ENCODE results near the gene KAZN.

Gene KAZN

GRCh38 chr1:14739082-14739832 is 140.8 kb downstream of the KAZN start:
- DNase-seq (ENCODE audit: low read depth in 3 of 3, low spot score in 1 of 3), result no peak

- DNase-seq (ENCODE audit: low read depth in 3 of 3, low spot score in 1 of 3), result no peak
Measured at GRCh38 chr1:14740016-14740415, 141.5 kb downstream of the KAZN start.

DNA sequence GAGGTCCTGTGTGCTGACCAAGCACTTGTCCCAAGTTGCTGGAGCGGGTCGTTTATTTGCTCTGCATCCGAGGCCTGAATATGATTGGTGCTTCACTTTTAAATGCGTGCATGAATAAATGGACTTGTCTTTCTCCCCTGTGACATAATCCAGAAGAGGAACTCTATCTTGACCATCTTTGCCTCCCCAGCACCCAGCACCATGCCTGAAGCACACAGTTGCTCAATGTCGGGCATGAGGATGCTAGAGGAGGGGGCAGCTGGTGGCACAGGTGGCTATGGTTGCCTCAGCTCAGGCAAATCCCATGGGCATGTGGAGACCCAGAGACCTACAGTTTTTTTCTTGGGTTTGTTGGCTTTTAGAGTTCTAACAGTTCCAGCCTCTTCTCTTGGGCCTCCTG is 142.6 kb downstream of the KAZN start:
- DNase-seq (ENCODE audit: low read depth in 3 of 3, low spot score in 1 of 3), result no peak

- DNase-seq (ENCODE audit: low read depth in 3 of 3, low spot score in 1 of 3), result no peak
Measured at GRCh38 chr1:14741532-14741931, 143.0 kb downstream of the KAZN start.

- DNase-seq (ENCODE audit: low read depth in 3 of 3, low spot score in 1 of 3), result no peak
Measured at GRCh38 chr1:14742181-14742980, 143.9 kb downstream of the KAZN start.

DNA sequence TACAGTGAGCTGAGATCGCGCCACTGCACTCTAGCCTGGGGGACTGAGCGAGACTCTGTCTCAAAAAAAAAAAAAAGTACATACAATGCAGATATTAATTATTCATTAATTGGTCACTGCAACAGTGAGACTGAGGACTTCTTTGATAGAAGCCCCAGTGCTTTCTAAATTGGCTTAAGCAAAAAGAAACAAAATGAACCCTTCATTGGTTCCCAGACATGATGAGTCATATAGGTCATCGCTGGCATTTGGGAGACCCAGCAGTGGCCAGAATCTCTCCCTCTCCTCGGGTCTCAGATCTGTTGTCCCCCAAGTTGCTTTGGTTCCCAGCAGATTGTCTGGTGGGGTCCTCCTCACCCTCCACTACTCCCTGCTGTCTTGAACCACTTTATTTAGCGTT is 144.9 kb downstream of the KAZN start:
- DNase-seq (ENCODE audit: low read depth in 3 of 3, low spot score in 1 of 3), result no peak

- no peak for DNase-seq (ENCODE audit: low read depth in 3 of 3, low spot score in 1 of 3)
Measured at GRCh38 chr1:14745001-14745720, 146.7 kb downstream of the KAZN start.

DNA sequence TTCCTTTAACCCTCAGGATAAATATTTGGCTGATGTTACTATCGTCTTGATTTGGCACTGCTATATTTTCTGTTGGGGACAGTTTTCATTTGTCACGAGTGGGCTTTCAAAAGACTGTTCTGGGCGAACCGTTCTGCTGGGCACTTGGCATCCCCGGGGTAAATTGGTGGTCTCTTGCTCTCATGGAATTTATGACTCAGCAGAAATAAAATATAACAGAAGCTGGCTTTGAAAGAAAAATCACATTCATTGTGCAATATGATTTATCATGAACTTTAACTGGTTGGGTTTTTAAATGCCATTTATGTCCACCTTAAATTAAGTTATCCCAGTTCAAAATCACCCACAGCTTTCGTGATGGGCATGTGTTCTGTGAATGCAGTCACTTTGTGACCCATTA is 147.3 kb downstream of the KAZN start:
- no peak for DNase-seq (ENCODE audit: low read depth in 3 of 3, low spot score in 1 of 3)

DNA sequence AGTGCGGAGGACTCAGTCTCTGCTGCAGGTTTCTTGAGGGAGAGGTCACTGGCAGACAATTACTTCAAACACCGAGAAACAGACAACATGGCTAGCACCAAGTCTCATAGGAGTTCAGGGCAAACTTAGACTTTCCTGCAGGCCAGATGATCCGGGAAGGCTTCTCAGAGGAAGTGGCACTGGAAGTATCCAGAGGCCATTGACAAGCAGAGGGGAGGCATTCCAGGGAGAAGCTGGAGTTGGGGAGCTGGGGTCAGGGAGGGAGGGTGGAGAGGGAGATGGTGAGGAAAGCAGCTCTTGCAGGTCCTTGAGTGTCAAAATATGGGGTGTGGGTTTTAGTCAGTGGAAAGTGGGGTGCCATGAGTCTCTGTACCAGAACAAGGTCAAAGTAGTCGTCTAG is 147.9 kb downstream of the KAZN start:
- no peak for DNase-seq (ENCODE audit: low read depth in 3 of 3, low spot score in 1 of 3)

DNA sequence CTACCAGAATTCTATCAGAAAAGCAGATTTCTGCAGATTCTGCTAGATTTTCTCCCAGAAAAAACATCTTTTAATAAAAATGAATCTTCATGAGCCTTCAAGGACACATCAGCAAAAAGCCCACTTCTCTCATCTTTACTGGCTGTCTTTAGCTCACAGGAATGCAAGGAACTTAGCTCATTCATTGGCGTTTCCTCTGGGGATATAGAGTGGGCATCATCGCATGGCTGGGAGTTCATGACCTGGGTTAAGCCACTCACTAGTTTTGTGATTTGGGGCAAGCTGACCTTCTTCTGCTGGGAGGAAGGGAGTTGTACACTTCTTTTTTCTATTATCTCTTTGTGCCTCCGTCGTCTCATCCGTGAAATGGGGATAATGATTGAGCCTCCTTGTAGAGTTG is 149.7 kb downstream of the KAZN start:
- DNase-seq (ENCODE audit: low read depth in 3 of 3, low spot score in 1 of 3), result no peak

DNA sequence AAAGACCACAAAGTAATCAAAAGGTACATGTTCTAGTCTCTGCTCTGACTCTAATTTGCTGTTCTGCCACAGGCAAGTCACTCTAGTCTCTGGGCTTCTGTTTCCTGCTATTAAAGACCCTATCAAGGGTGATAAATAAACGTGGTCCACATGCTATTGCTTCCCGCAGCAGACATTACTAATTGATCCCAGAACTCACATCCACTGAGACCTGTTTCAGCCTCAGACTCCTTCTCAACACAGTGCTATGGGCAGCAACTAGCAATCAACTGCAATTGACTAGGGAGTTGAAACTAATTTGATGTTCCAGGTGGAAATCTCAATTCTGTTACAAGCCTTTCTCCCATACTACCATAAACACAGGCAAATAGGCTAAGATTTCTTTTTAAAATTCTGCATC is 150.5 kb downstream of the KAZN start:
- DNase-seq (ENCODE audit: low read depth in 3 of 3, low spot score in 1 of 3), result no peak

DNA sequence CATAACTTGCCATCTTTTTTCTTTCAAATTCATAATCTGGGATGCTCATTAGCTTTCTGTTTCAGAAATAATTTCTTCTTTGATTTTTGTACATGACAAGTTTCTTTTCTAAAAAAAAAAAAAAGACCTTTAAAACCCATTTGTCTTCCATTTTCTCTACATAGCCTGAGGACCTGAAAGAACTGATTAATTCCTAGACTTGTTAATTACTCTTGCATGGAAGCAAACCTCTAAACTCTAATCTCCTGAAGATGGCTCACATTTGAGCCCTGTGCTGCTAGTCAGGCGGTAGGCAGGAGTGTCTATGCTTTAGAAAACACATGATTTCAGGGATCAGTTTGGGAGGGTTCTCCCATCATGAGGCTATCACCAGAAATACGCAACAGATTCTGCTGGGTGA is 152.0 kb downstream of the KAZN start:
- no peak for DNase-seq (ENCODE audit: low read depth in 3 of 3, low spot score in 1 of 3)

GRCh38 chr1:14755518-14756252 is 157.2 kb downstream of the KAZN start:
- DNase-seq (ENCODE audit: low read depth in 3 of 3, low spot score in 1 of 3), result no peak

DNA sequence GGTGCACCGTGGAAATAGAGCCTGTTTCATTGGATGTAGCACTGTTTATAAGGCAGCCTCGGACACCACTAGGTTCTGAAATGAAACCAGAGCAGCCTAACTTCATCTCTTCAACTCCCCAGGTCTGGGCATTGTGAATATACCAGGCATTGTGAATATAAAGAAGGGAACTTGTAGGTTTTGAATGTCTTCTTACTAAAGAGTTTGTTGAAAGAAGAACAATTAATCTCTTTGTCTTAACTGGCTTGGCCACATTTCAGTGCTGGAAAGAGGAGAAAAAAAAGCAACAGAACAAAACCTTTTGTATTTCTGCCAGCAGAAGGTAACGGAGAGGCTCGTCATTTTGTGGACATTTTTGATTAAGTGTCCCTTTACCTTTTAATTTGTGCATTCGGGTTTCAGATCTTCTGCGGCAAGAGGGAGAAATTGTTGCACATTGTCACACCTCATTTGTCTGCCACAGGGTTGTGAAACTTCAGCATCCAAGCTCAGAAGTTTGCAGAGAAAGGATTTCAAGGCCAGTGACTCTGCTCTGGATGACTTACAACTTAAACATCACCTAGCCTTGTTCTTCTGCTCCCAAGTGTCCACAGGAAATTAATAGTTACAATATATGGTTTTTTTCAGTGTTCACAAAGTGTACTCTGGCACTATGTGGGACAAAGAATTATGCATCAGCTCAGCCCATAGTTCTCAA is 158.3 kb downstream of the KAZN start:
- DNase-seq (ENCODE audit: low read depth in 3 of 3, low spot score in 1 of 3), result no peak

- DNase-seq (ENCODE audit: low read depth in 3 of 3, low spot score in 1 of 3), result no peak
Measured at GRCh38 chr1:14757286-14757625, 158.8 kb downstream of the KAZN start.

- no peak for DNase-seq (ENCODE audit: low read depth in 3 of 3, low spot score in 1 of 3)
Measured at GRCh38 chr1:14759042-14759818, 160.7 kb downstream of the KAZN start.

DNA sequence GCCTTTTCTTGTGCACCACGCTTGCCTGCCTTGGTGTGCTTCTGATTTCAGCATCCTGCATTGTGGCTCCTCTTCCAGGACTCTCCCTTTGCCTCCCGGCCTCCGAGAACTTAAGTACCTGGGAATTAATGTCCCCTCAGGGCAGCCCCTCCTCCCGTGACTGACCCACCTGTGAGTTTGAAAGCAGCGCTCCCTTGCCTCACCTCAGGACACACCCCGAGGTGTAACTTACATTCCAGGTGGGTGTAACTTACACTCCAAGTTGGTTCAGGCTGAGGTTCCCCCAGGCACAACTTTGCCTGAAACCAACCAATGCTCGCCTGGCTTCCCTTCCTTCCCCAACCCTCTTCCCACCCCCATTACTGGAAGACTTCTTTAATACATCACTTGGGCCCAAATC is 161.4 kb downstream of the KAZN start:
- no peak for DNase-seq (ENCODE audit: low read depth in 3 of 3, low spot score in 1 of 3)

GRCh38 chr1:14760780-14761179 is 162.3 kb downstream of the KAZN start:
- no peak for DNase-seq (ENCODE audit: low read depth in 3 of 3, low spot score in 1 of 3)

DNA sequence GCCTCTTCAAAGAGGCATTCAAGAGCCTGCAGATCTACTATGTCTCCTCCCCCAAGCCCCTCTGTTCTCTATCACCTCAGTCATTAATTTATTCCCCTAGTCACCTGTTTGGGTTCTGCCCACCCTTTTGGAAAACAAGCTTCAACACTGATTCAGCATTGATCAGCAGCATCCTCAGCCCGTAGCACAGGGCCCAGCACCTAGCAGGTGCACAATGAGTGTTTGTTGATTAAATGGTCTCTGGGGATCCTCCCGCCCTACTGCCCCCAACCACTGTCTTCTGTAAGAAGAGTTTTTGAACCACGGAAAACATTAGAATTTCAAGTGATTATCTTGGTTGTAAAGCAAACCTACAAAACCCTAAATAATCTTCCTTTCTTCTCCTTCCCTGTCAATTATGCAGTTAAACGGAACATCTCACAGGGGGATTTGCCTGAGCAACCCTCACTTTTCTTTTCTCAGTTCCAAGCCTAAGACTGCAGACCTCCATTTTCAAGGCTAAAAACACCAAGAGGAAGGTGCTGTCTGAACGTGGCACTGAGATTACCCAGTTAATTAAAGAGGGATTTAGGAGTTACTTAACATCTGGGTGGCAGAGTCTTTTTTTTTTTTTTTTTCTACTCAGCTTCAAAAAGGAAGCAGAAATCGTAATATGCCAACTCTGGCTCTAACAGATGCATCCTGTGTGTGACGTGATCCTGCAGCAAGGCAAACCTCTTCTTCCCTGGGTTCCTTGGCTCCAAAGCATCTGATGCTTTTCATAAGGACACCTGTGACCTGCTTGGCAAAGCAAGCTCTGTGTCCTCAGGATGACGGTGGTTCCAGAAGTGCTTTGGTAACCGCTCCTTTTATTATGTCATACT is 163.0 kb downstream of the KAZN start:
- DNase-seq (ENCODE audit: low read depth in 3 of 3, low spot score in 1 of 3), result no peak

Measured in stimulated activated CD4-positive, alpha-beta T cell treated with anti-CD3 and anti-CD28 coated beads, TNF-alpha, amount 100 ng/mL, for 1 hour (primary cell).